Activated CD4-positive, alpha-beta T cell treated with anti-CD3 and anti-CD28 coated beads, Interleukin-10, Interleukin-2, amounts not matched to agents 100 ng/mL and 50 ng/mL, durations not matched to agents 16 hours and 8 hours (primary cell): ENCODE measurements around the gene LTF.
"Not testable (repeated sequence)": the region's sequence is repeated elsewhere in the genome, so short reads cannot be mapped to it uniquely, and the experiment has no call there.

ENCODE experiments used
- DNase-seq: peaks from one replicate; pipeline ENCODE4 v3.0.0-alpha.2; 2020

The LTF gene

GRCh38 chr3:46435081-46435726, 29.5 kb downstream of the LTF start:
- DNase-seq, result no peak

- DNase-seq, result no peak
These were observed 30.9 kb downstream of the LTF start for GRCh38 chr3:46433841-46434240.

- not testable (repeated sequence) for DNase-seq
These were observed 31.6 kb downstream of the LTF start for GRCh38 chr3:46433118-46433517.

- DNase-seq, result not testable (repeated sequence)
These were observed 32.8 kb downstream of the LTF start for GRCh38 chr3:46431905-46432304.

GRCh38 chr3:46430879-46431278, 33.8 kb downstream of the LTF start:
- not testable (repeated sequence) for DNase-seq

GRCh38 chr3:46429671-46430070, 35.0 kb downstream of the LTF start:
- DNase-seq, result no peak

- DNase-seq, result no peak
These were observed 35.5 kb downstream of the LTF start for GRCh38 chr3:46429250-46429649.

GRCh38 chr3:46427916-46428833, 36.5 kb downstream of the LTF start:
- no peak for DNase-seq

- DNase-seq, result not testable (repeated sequence)
These were observed 37.3 kb downstream of the LTF start for GRCh38 chr3:46427404-46427803.

GRCh38 chr3:46426476-46426875, 38.2 kb downstream of the LTF start:
- DNase-seq, result not testable (repeated sequence)

- no peak for DNase-seq
These were observed 41.1 kb downstream of the LTF start for GRCh38 chr3:46423588-46423987.

- no peak for DNase-seq
These were observed 42.1 kb downstream of the LTF start for GRCh38 chr3:46422617-46423016.

- DNase-seq, result no peak
These were observed 43.8 kb downstream of the LTF start for GRCh38 chr3:46420931-46421330.

GRCh38 chr3:46419816-46420215, 44.9 kb downstream of the LTF start:
- DNase-seq, result no peak

GRCh38 chr3:46417841-46418611, 46.7 kb downstream of the LTF start:
- DNase-seq, result no peak

GRCh38 chr3:46416811-46417510, 47.7 kb downstream of the LTF start:
- no peak for DNase-seq

GRCh38 chr3:46416125-46416810, 48.4 kb downstream of the LTF start:
- DNase-seq, result no peak

- no peak for DNase-seq
These were observed 50.0 kb downstream of the LTF start for GRCh38 chr3:46414739-46415138.

GRCh38 chr3:46413951-46414350, 50.8 kb downstream of the LTF start:
- no peak for DNase-seq

GRCh38 chr3:46412786-46413298, 51.9 kb downstream of the LTF start:
- DNase-seq, result no peak

- DNase-seq, result no peak
These were observed 53.4 kb downstream of the LTF start for GRCh38 chr3:46411271-46411670.

- no peak for DNase-seq
These were observed 54.0 kb downstream of the LTF start for GRCh38 chr3:46410669-46411068.
